ENCODE results near the gene KRT75.

DNA sequence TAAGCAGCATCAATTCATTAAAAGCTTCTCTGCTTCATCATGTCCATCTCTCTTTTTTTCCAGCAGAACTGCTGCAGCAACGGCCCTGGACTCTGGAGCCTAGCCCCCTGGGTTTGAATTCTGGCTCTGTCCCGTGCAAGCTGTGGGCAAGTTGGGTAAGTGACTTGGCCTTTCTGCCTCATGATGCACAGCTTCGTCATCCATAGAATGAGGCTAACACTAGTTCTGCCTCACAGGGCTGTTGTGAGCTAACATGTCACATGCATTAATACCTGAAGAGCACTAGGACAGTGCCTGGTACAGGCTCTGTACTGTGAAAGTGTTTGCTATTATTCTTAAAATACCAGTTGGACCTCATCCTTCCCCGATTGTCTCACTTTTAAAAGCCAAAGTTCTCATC, 32.2 kb downstream of the KRT75 start:
- TF ChIP-seq EGR1 (IDR thresholded peaks at IDR 0.05): no peak
- TF ChIP-seq, protein P1, sequence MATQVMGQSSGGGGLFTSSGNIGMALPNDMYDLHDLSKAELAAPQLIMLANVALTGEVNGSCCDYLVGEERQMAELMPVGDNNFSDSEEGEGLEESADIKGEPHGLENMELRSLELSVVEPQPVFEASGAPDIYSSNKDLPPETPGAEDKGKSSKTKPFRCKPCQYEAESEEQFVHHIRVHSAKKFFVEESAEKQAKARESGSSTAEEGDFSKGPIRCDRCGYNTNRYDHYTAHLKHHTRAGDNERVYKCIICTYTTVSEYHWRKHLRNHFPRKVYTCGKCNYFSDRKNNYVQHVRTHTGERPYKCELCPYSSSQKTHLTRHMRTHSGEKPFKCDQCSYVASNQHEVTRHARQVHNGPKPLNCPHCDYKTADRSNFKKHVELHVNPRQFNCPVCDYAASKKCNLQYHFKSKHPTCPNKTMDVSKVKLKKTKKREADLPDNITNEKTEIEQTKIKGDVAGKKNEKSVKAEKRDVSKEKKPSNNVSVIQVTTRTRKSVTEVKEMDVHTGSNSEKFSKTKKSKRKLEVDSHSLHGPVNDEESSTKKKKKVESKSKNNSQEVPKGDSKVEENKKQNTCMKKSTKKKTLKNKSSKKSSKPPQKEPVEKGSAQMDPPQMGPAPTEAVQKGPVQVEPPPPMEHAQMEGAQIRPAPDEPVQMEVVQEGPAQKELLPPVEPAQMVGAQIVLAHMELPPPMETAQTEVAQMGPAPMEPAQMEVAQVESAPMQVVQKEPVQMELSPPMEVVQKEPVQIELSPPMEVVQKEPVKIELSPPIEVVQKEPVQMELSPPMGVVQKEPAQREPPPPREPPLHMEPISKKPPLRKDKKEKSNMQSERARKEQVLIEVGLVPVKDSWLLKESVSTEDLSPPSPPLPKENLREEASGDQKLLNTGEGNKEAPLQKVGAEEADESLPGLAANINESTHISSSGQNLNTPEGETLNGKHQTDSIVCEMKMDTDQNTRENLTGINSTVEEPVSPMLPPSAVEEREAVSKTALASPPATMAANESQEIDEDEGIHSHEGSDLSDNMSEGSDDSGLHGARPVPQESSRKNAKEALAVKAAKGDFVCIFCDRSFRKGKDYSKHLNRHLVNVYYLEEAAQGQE (IDR thresholded peaks at IDR 0.05; ENCODE audit: low read depth): no peak
- no peak for TF ChIP-seq EP300 (IDR thresholded peaks at IDR 0.05; ENCODE audit: borderline replicate concordance)
- TF ChIP-seq, protein P2, sequence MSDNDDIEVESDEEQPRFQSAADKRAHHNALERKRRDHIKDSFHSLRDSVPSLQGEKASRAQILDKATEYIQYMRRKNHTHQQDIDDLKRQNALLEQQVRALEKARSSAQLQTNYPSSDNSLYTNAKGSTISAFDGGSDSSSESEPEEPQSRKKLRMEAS (IDR thresholded peaks at IDR 0.05): no peak
- no peak for TF ChIP-seq TEAD4 (IDR thresholded peaks at IDR 0.05)
- no peak for TF ChIP-seq FOXM1 (IDR thresholded peaks at IDR 0.05; ENCODE audit: borderline replicate concordance, low read depth)
- no peak for TF ChIP-seq TCF12 (IDR thresholded peaks at IDR 0.05; ENCODE audit: low read depth)
- no peak for TF ChIP-seq CREB1 (IDR thresholded peaks at IDR 0.05; ENCODE audit: low read depth)
- no peak for TF ChIP-seq RAD21 (IDR thresholded peaks at IDR 0.05; ENCODE audit: low read depth)
- no peak for TF ChIP-seq ZBTB7A (IDR thresholded peaks at IDR 0.05; ENCODE audit: low read depth)
- no peak for TF ChIP-seq YY1 (IDR thresholded peaks at IDR 0.05; ENCODE audit: low read depth)
- no peak for TF ChIP-seq CEBPB (IDR thresholded peaks at IDR 0.05)

Measured in Ishikawa (cell line).